ENCODE data around the gene NAT14.

- no peak for TF ChIP-seq CTCF (IDR thresholded peaks at IDR 0.05)
- TF ChIP-seq REST (IDR thresholded peaks at IDR 0.05; ENCODE audit: insufficient read depth in 1 of 2, low read depth in 2 of 2, low read length in 1 of 2): no peak
- no peak for TF ChIP-seq TCF7L2 (IDR thresholded peaks at IDR 0.05; ENCODE audit: low read depth, low read length)
- no peak for TF ChIP-seq SIN3A (IDR thresholded peaks at IDR 0.05; ENCODE audit: borderline replicate concordance, insufficient read depth, low read depth, low read length)
Observed at GRCh38 chr19:55451163-55451964, 33.6 kb upstream of the NAT14 start.

All from Panc1 (cell line).